Erythroblast (primary cell): ENCODE measurements around the gene TRIP13.

ENCODE experiments used
- GATA1 ChIP-seq: IDR thresholded peaks from 2 replicates; pipeline ENCODE4 v1.6.1; 2011; ENCODE audit warnings: low read depth, mild to moderate bottlenecking, control low read depth, low read length, moderate library complexity
- POLR2A ChIP-seq: IDR thresholded peaks from 2 replicates; pipeline ENCODE4 v1.6.1; 2011; ENCODE audit warnings: mild to moderate bottlenecking, low read length

GRCh38 chr5:908172-908571 is 15.5 kb downstream of the TRIP13 start:
- TF ChIP-seq POLR2A (no peak), GATA1 (no peak)
